Dermis blood vessel endothelial cell (primary cell): ENCODE measurements around the gene ZNF469. TPM values are rescaled to one million over a fixed set of nuclear protein-coding genes. Genes with fewer than 3 reads are reported as not detected.

ENCODE experiments used
- DNase-seq: peaks from one replicate; pipeline ENCODE4 v3.0.0; 2010
- total RNA-seq: library from RNA; depleted of rRNA; stranded (reverse); fragments of >200 nt; gene quantifications from 2 replicates; pipeline ENCODE4 v1.2.3, GENCODE V29; 2014

ZNF469 gene
- total RNA-seq, 1 donor from 2014 or later = 1.0 TPM

GRCh38 chr16:88429387-88430184 lies 46.8 kb downstream of the ZNF469 start:
- peak; percentile 30 for DNase-seq

- peak; percentile 31 for DNase-seq
Observed at GRCh38 chr16:88430185-88430523, 47.4 kb downstream of the ZNF469 start.

GRCh38 chr16:88430524-88431446 lies 48.0 kb downstream of the ZNF469 start:
- DNase-seq = peak; percentile 47

- no peak for DNase-seq
Observed at GRCh38 chr16:88431651-88432050, 48.9 kb downstream of the ZNF469 start.

GRCh38 chr16:88432174-88432573 lies 49.4 kb downstream of the ZNF469 start:
- no peak for DNase-seq

Other genes starting within 250 kb of the ZNF469 start
- 1.4 and 1.6 TPM in 2 replicates for gene ZFPM1, start 70.3 kb downstream of the ZNF469 start, total RNA-seq
- gene ZC3H18, start 187.4 kb downstream of the ZNF469 start, total RNA-seq = 15.3 and 17.3 TPM in 2 replicates